Mucosa of descending colon (tissue), 3 donors: ENCODE measurements around the gene C20orf96. TPM values are rescaled to one million over a fixed set of nuclear protein-coding genes. Genes with fewer than 3 reads are reported as not detected.

Source experiments
- ATAC-seq: fragments of 200-7000 bp; cut with Tn5 transposase; one replicate; pipeline ENCODE4 v1.9.1; 2020; ENCODE audit warnings: mild to moderate bottlenecking, moderate library complexity
- DNase-seq, 3 donors: peaks; one replicate each; pipeline ENCODE4 v3.0.0-alpha.2; 2020
- H3K36me3 ChIP-seq: fragments of 200-600 bp; one replicate; pipeline ENCODE4 v1.8.0; 2021; ENCODE audit warnings: low read depth, mild to moderate bottlenecking
- H3K4me1 ChIP-seq: fragments of 200-600 bp; one replicate; pipeline ENCODE4 v1.8.0; 2021; ENCODE audit warnings: low read depth, mild to moderate bottlenecking
- H3K4me3 ChIP-seq: fragments of 200-600 bp; one replicate; pipeline ENCODE4 v1.8.0; 2021; ENCODE audit warnings: mild to moderate bottlenecking
- H3K9me3 ChIP-seq: fragments of 200-600 bp; one replicate; pipeline ENCODE4 v1.8.0; 2021; ENCODE audit warnings: mild to moderate bottlenecking
- CTCF ChIP-seq: fragments of 200-600 bp; IDR thresholded peaks from one replicate; pipeline ENCODE4 v1.8.0; 2022; ENCODE audit warnings: antibody characterized with exemption, mild to moderate bottlenecking
- intact Hi-C, 2 donors: fragments of 100-400 bp; cut with DNase I in 1 of 2; cut with micrococcal nuclease in 1 of 2; formaldehyde crosslinking; loops; one replicate each; pipeline versions ENCODE4 v1.11.0 to v1.11.1; 2022; cut with DNase I, micrococcal nuclease
- total RNA-seq, 3 donors: library from RNA; stranded (reverse); fragmentation: NEBNext Ultra II Directional in 2 of 3; extraction: Animal tissue kit (Norgen Biotek cat#: 25700) in 2 of 3; gene quantifications; one replicate each; pipeline versions ENCODE4 v1.2.1 to v1.2.4, GENCODE V29; 2021 to 2023
- donor health status: DM: no; HTN: no; CAD: no; lungs with moderate emphysema.
- donor health status: DM: no; HTN: no; CAD: no.
- donor health status: DM: no; HTN: yes; CAD: no.

C20orf96 gene
- total RNA-seq, 3 donors from 2014 or later: 6.8 to 12.1 (median 11.3) TPM

- H3K9me3 ChIP-seq: no peaks in the 10 kb centered on the region
- no peaks in the 10 kb centered on the region for H3K4me1 ChIP-seq
- intact Hi-C loops: no loop called here
- no peak for TF ChIP-seq CTCF
- H3K36me3 ChIP-seq: no peaks in the 10 kb centered on the region
- ATAC-seq (no peak), DNase-seq (no peak)
- H3K4me3 ChIP-seq: no peak overlapping the region
These were observed 19.5 kb downstream of the C20orf96 start for GRCh38 chr20:271069-271468.

GRCh38 chr20:270517-270916 is 20.0 kb downstream of the C20orf96 start:
- Histone ChIP-seq H3K9me3 (no peaks in the 10 kb centered on the region), H3K36me3 (no peaks in the 10 kb centered on the region), H3K4me1 (no peaks in the 10 kb centered on the region), H3K4me3 (no peak overlapping the region)
- intact Hi-C loops: no loop called here
- ATAC-seq (no peak), DNase-seq (no peak)
- TF ChIP-seq CTCF: no peak

- H3K9me3 ChIP-seq: no peaks in the 10 kb centered on the region
- intact Hi-C loops: no loop called here
- H3K4me3 ChIP-seq: no peak overlapping the region
- no peaks in the 10 kb centered on the region for H3K4me1 ChIP-seq
- TF ChIP-seq CTCF: peak; percentile 96
- ATAC-seq (peak; percentile 99), DNase-seq (peak; percentile 85 to 92 (median 88))
- H3K36me3 ChIP-seq: no peaks in the 10 kb centered on the region
These were observed 23.7 kb downstream of the C20orf96 start for GRCh38 chr20:266596-267562.

GRCh38 chr20:263701-264100 is 26.8 kb downstream of the C20orf96 start:
- Histone ChIP-seq H3K4me3 (no peak overlapping the region), H3K4me1 (no peaks in the 10 kb centered on the region), H3K9me3 (no peaks in the 10 kb centered on the region), H3K36me3 (no peaks in the 10 kb centered on the region)
- intact Hi-C loops: no loop called here
- ATAC-seq (no peak), DNase-seq (no peak)
- TF ChIP-seq CTCF: no peak

GRCh38 chr20:259981-260380 is 30.6 kb downstream of the C20orf96 start:
- DNase-seq: no peak
- no peaks in the 10 kb centered on the region for H3K9me3 ChIP-seq
- H3K4me3 ChIP-seq: no peak overlapping the region
- no peaks in the 10 kb centered on the region for H3K4me1 ChIP-seq
- intact Hi-C loops: no loop called here
- no peak for ATAC-seq
- H3K36me3 ChIP-seq: no peaks in the 10 kb centered on the region
- TF ChIP-seq CTCF: no peak
